Activated naive CD8-positive, alpha-beta T cell treated with anti-CD3 and anti-CD28 coated beads, Interleukin-2, amount 10 ng/mL, durations not matched to agents 7 days and 5 days (primary cell): ENCODE results near the gene GCNT2. TPM values are rescaled to one million over a fixed set of nuclear protein-coding genes. Genes with fewer than 3 reads are reported as not detected.
"Not testable (repeated sequence)": the region's sequence is repeated elsewhere in the genome, so short reads cannot be mapped to it uniquely, and the experiment has no call there.

ENCODE experiments used
- ATAC-seq: fragments of 150-1000 bp; cut with Tn5 transposase; one replicate; pipeline ENCODE4 v1.10.0; 2021; ENCODE audit warnings: low read depth, moderate library complexity
- POLR2A ChIA-PET: fragments of 350-600 bp; sonication (Branson Sonifier 250); formaldehyde crosslinking; loops from one replicate; lab custom pipeline; 2021; ENCODE audit warnings: antibody characterized with exemption; lab: Charles Lee
- DNase-seq: peaks from one replicate; pipeline ENCODE4 v3.0.0; 2021
- H3K27ac Mint-ChIP-seq: one replicate; pipeline ENCODE4 v1.8.0; 2022; ENCODE audit warnings: mild to moderate bottlenecking, mixed read lengths
- H3K27me3 Mint-ChIP-seq: one replicate; pipeline ENCODE4 v1.8.0; 2022; ENCODE audit warnings: mild to moderate bottlenecking, moderate library complexity, mixed read lengths
- H3K36me3 Mint-ChIP-seq: one replicate; pipeline ENCODE4 v1.8.0; 2021; ENCODE audit warnings: mild to moderate bottlenecking, mixed read lengths
- H3K4me1 Mint-ChIP-seq: one replicate; pipeline ENCODE4 v1.8.0; 2021; ENCODE audit warnings: mixed read lengths
- H3K4me3 Mint-ChIP-seq: one replicate; pipeline ENCODE4 v1.8.0; 2022; ENCODE audit warnings: mild to moderate bottlenecking, moderate library complexity, mixed read lengths
- H3K9me3 Mint-ChIP-seq: one replicate; pipeline ENCODE4 v1.8.0; 2021; ENCODE audit warnings: mixed read lengths
- total RNA-seq, 2 experiments: library from RNA; stranded (reverse); gene quantifications; one replicate each; pipeline ENCODE4 v1.2.3, GENCODE V29; 2021

GCNT2 gene
- total RNA-seq, 2 experiments from 2014 or later = 7.5 to 8.9 TPM

DNA sequence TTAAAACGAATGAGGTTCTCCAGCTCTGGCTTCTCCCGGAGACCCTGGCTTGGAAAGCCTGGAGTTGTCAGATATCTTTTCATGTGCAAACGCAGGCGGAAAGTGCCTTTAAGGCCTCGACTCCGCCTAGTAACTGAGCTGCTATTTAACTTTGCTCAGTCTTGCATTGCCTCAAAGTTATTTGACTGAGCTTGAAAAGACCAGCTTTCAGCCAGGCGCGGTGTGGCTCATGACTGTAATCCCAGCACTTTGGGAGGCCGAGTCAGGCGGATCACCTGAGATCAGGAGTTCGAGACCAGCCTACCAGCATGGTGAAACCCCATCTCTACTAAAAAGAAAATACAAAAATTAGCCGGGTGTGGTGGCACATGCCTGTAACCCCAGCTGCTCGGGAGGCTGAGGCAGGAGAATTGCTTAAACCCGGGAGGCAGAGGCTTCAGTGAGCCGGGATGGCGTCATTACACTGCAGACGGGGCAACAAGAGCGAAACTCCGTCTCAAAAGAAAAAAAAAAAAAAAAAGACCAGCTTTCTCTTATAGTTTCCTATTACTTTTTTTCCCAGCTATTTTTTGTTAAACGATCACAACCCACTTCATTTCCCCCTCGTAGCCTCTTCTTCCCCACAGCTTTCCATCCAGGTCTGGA, 1.9 kb downstream of the GCNT2 start:
- DNase-seq (no peak), ATAC-seq (no peak)
- H3K36me3 Mint-ChIP-seq = no peaks in the 10 kb centered on the region
- peaks cover 4% of the 10 kb centered on the region for H3K27me3 Mint-ChIP-seq
- no peak overlapping the region for H3K27ac Mint-ChIP-seq
- POLR2A ChIA-PET = no interaction called here
- H3K4me3 Mint-ChIP-seq = no peak overlapping the region
- no peaks in the 10 kb centered on the region for H3K9me3 Mint-ChIP-seq
- H3K4me1 Mint-ChIP-seq = peaks cover 9% of the 10 kb centered on the region

DNA sequence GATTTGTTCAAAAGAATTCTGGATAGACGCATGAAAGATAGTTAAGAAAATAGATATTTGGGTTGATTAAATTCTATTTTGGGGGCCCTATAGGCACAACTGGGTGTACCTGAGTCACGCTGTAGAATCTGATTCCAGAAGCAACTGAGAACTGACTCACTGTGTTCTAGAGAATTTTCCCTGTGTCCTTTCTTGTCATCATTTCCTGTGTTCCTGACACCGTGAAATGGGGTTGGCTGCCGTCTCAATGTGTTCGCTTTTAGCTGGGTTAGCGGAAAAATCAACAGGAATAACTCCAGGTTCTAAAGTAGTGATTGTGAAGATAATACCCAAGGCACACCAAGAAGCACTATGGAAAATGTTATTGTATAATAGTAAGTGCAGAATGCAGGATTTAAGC, 5.0 kb downstream of the GCNT2 start:
- POLR2A ChIA-PET = no interaction called here
- H3K9me3 Mint-ChIP-seq = no peaks in the 10 kb centered on the region
- H3K36me3 Mint-ChIP-seq = peaks cover 3% of the 10 kb centered on the region
- H3K4me1 Mint-ChIP-seq = peaks cover 17% of the 10 kb centered on the region
- no peak overlapping the region for H3K27ac Mint-ChIP-seq
- ATAC-seq (no peak), DNase-seq (no peak)
- peaks cover 2% of the 10 kb centered on the region for H3K27me3 Mint-ChIP-seq
- H3K4me3 Mint-ChIP-seq = no peak overlapping the region

DNA sequence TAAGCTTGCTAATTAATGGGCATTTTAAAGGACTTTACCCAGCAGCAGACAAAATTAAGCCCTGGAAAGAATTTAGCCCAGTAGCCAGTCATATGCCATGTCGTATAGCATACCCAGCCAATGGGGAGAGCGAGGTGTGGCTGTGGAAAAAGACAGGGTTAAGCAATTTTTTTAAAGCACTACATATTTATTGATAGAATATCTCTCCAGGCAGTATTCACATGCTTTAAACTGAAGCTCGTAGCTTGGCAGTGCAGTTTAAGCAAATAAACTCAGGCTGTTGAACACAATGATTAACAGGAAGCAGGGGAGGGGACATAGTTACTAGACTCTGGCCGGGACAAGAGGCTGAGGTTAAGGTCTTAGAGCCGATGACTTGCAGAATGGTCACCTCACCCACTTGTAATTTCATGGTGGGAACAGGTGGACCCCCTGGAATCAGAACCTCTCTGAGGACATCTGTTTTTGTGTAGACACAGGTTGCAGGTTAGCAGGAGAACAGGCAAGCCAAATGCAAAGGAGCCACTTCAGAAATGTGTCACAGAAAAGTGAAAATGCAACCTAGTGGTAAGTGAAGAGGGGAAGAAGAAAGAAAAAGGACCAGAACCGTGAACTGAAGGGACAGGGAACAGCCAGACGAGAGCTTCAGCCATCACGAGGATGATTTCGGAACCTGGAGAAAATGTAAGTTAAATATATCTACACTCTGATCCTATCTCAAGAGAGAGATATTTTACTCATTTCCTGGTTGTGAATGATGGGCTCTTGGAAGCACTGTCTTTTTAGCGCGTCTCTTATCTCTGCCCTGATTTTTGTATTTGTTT, 7.2 kb downstream of the GCNT2 start:
- Mint-ChIP-seq H3K9me3 (no peaks in the 10 kb centered on the region), H3K27me3 (no peaks in the 10 kb centered on the region), H3K36me3 (peaks cover 11% of the 10 kb centered on the region), H3K4me1 (peaks cover 36% of the 10 kb centered on the region), H3K4me3 (peak overlapping the region; percentile 92), H3K27ac (peak overlapping the region; percentile 93)
- ATAC-seq = peak; percentile 68
- POLR2A ChIA-PET = interaction anchor here (0.6 to 2.2 kb wide), 9 partner anchors 8 to 219 kb away, joined by 3 to 16 read pairs (median 3); partner anchors contain the start of genes C6orf52, PAK1IP1, TMEM14B and TMEM14C
- DNase-seq = peak; percentile 47

DNA sequence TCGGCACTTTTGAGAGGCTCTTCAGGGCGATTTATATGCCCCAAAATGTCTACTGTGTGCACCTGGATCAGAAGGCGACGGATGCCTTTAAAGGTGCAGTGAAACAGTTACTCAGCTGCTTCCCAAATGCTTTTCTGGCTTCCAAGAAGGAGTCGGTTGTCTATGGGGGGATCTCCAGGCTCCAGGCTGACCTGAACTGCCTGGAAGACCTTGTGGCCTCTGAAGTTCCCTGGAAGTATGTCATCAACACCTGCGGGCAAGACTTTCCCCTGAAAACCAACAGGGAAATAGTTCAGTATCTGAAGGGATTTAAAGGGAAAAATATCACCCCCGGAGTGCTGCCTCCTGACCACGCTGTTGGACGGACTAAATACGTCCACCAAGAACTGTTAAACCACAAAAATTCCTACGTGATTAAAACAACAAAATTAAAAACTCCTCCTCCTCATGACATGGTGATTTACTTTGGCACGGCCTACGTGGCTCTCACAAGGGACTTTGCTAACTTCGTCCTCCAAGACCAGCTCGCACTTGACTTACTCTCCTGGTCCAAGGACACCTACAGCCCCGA, 8.2 kb downstream of the GCNT2 start:
- no peak for DNase-seq
- peak overlapping the region; percentile 93 for H3K27ac Mint-ChIP-seq
- ATAC-seq = peak; percentile 9
- POLR2A ChIA-PET = interaction anchor here (0.6 to 2.2 kb wide), 8 partner anchors 9 to 218 kb away, joined by 3 to 16 read pairs (median 4); partner anchors contain the start of genes C6orf52, PAK1IP1, TMEM14B and TMEM14C
- H3K27me3 Mint-ChIP-seq = peaks cover 2% of the 10 kb centered on the region
- peak overlapping the region; percentile 92 for H3K4me3 Mint-ChIP-seq
- H3K36me3 Mint-ChIP-seq = peaks cover 15% of the 10 kb centered on the region
- peaks cover 43% of the 10 kb centered on the region for H3K4me1 Mint-ChIP-seq
- H3K9me3 Mint-ChIP-seq = no peaks in the 10 kb centered on the region

DNA sequence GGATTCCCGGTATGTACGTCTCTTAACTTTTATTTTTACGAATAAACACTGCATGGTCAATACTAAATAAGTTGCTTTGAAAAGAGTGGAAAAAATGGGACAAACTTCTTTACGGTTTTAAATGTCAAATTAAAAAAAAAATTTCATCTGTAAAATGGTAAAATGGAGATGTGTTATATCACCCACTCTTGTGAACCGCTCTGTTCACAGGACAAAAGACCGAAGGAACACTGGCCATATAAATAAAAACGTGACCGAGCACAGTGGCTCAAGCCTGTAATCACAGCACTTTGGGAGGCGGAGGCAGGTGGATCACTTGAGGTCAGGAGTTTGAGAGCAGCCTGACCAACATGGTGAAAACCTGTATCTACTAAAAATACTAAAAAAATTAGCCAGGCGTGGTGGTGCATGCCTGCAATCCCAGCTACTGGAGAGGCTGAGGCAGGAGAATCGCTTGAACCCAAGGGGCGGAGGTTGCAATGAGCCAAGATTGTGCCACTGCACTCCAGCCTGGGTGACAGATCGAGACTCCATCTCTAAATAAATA, 8.8 kb downstream of the GCNT2 start:
- H3K36me3 Mint-ChIP-seq = peaks cover 15% of the 10 kb centered on the region
- not testable (repeated sequence) for DNase-seq, ATAC-seq, H3K27me3 Mint-ChIP-seq, H3K9me3 Mint-ChIP-seq
- peaks cover 43% of the 10 kb centered on the region for H3K4me1 Mint-ChIP-seq
- H3K27ac Mint-ChIP-seq = peak overlapping the region; percentile 93
- peak overlapping the region; percentile 92 for H3K4me3 Mint-ChIP-seq
- POLR2A ChIA-PET = interaction anchor here (0.7 to 2.0 kb wide), 4 partner anchors 126 to 191 kb away, joined by 4 to 16 read pairs (median 7); partner anchors contain the start of genes C6orf52 and PAK1IP1

DNA sequence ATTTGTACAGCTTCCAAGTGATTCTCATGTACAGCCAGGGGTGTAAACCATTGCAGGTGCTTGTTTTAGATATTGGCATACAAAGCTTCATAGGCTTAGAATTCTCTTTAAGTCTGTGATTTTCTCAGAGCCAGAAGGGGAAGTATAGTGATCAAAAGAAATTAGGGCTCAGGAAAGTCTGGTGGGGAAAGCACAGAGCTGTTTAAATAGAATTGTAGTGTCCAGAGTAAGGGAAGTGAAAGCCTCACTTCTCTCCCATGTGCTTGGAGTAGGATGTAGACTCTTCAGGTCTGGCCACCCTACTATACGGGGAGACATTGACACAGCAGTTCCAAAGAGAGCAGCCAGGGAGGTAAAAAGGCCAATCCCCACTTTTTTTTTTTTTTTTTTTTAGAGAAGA, 10.4 kb downstream of the GCNT2 start:
- Mint-ChIP-seq H3K9me3 (no peaks in the 10 kb centered on the region), H3K4me1 (peaks cover 53% of the 10 kb centered on the region), H3K36me3 (peaks cover 20% of the 10 kb centered on the region), H3K27me3 (peaks cover 2% of the 10 kb centered on the region), H3K4me3 (peak overlapping the region; percentile 74), H3K27ac (no peak overlapping the region)
- POLR2A ChIA-PET = interaction anchor here (1.0 to 1.1 kb wide), 2 partner anchors 163 to 216 kb away, joined by 4 read pairs; partner anchors contain the start of genes C6orf52, PAK1IP1 and TMEM14B
- ATAC-seq = no peak
- DNase-seq = no peak

DNA sequence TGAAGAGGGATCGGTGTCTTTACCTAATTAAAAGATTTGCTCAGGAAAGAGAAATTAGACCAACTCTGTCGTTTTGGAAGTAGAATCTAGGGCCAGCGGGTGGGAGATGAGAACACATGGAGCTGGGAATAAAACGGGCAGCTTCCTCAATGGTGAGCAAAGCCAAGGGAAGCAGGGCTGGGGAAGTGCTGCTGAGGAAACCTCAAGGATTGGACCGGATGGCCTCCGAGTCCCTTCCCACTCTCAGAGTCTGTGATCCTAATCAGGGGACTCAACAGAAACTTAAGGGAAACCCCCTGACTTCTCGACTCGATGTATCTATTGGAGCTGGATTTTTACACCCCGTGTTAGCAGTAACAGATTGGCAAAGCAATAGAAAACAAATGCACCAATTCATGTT, 10.8 kb downstream of the GCNT2 start:
- no peaks in the 10 kb centered on the region for H3K9me3 Mint-ChIP-seq
- no peak for DNase-seq
- ATAC-seq = no peak
- peaks cover 20% of the 10 kb centered on the region for H3K36me3 Mint-ChIP-seq
- H3K27me3 Mint-ChIP-seq = peaks cover 2% of the 10 kb centered on the region
- no peak overlapping the region for H3K27ac Mint-ChIP-seq
- POLR2A ChIA-PET = interaction anchor here (1.0 to 1.1 kb wide), 2 partner anchors 163 to 215 kb away, joined by 4 read pairs; partner anchors contain the start of genes C6orf52, PAK1IP1 and TMEM14B
- peaks cover 53% of the 10 kb centered on the region for H3K4me1 Mint-ChIP-seq
- H3K4me3 Mint-ChIP-seq = peak overlapping the region; percentile 74

DNA sequence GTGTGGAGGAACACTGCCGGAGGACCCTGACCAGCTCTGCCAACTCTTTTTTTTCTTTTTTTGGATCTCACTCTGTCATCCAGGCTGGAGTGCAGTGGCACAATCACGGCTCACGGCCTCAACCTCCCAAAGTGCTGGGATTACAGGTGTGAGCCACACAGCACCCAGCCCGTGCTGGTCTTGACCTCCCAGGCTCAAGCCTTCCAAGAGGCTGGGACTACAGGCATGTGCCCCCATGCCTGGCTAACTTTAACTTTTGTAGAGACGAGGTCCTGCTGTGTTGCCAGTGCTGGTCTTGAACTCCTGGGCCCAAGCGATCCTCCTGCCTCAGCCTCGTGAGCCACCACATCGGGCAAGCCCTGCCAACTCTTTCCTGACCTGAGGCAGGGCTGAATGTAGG, 11.2 kb downstream of the GCNT2 start:
- Mint-ChIP-seq H3K4me3 (peak overlapping the region; percentile 74), H3K27ac (peak overlapping the region; percentile 30), H3K9me3 (no peaks in the 10 kb centered on the region), H3K4me1 (peaks cover 52% of the 10 kb centered on the region), H3K27me3 (peaks cover 2% of the 10 kb centered on the region), H3K36me3 (peaks cover 24% of the 10 kb centered on the region)
- POLR2A ChIA-PET = interaction anchor here (1.0 kb wide), 1 partner anchor 162 kb away, joined by 4 read pairs; the partner anchor contains the start of genes C6orf52 and PAK1IP1
- ATAC-seq (no peak), DNase-seq (no peak)

DNA sequence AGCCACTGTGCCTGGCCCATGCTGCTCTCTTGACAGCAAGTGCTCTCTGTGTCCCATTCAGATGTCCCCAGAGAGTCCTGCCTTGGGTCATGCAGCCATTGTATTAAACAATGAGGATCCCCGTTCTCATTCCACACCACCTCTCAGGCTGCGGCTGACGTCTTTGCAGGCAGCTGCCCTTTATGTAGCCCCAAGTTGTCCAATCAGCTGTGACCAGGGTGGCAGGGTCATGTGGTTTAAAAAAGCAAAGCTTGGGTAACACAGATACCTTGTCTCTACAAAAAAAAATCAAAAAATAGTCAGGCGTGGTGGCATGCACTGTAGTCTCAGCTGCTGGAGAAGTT, 13.2 kb downstream of the GCNT2 start:
- Mint-ChIP-seq H3K9me3 (no peaks in the 10 kb centered on the region), H3K27me3 (peaks cover 2% of the 10 kb centered on the region), H3K36me3 (peaks cover 31% of the 10 kb centered on the region), H3K27ac (no peak overlapping the region), H3K4me3 (peak overlapping the region; percentile 74), H3K4me1 (peaks cover 45% of the 10 kb centered on the region)
- DNase-seq (no peak), ATAC-seq (peak; percentile 18)
- POLR2A ChIA-PET = no interaction called here

DNA sequence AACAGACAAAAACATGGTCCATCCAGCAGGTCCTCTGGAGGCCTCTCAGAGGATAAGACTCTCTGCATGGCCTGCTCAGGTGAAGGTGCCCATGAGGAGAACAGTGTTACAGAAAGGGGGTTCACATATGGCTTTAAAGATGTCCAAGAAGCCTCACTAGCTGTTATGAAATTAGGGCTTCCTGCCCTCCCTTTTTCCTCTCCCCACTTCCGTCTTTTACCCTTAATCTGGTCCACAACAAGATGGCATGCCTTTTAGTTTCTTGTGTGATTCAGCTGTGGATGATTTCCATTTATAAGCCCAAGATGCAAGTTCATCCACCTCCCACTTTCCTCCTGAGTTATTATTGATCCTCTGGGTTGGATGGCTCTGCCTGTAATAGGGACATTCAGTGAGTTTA, 14.0 kb downstream of the GCNT2 start:
- no peak overlapping the region for H3K4me3 Mint-ChIP-seq
- H3K27me3 Mint-ChIP-seq = peaks cover 2% of the 10 kb centered on the region
- no peak for DNase-seq
- no peaks in the 10 kb centered on the region for H3K9me3 Mint-ChIP-seq
- H3K27ac Mint-ChIP-seq = no peak overlapping the region
- POLR2A ChIA-PET = no interaction called here
- H3K4me1 Mint-ChIP-seq = peaks cover 46% of the 10 kb centered on the region
- peaks cover 38% of the 10 kb centered on the region for H3K36me3 Mint-ChIP-seq
- no peak for ATAC-seq

DNA sequence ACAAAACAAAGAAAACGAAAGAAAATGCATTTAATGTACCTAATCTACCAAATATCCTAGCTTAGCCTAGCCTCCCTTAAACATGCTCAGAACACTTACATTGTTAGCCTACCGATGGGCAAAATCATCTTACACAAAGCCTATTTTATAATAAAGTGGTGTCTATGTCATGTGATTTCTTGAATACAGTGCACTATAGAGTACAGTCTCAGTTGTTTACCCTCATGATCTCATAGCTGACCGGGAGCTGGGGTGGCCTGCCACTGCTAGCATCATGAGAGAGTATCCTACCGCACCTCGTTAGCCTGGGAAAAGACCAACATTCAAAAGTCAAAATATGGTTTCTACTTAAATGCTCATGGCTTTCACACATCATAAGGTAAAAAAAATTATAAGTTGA, 16.6 kb downstream of the GCNT2 start:
- no peak overlapping the region for H3K4me3 Mint-ChIP-seq
- peaks cover 44% of the 10 kb centered on the region for H3K36me3 Mint-ChIP-seq
- peaks cover 2% of the 10 kb centered on the region for H3K27me3 Mint-ChIP-seq
- POLR2A ChIA-PET = no interaction called here
- H3K9me3 Mint-ChIP-seq = peaks cover 7% of the 10 kb centered on the region
- no peak overlapping the region for H3K27ac Mint-ChIP-seq
- no peak for DNase-seq
- H3K4me1 Mint-ChIP-seq = peaks cover 34% of the 10 kb centered on the region
- ATAC-seq = no peak

DNA sequence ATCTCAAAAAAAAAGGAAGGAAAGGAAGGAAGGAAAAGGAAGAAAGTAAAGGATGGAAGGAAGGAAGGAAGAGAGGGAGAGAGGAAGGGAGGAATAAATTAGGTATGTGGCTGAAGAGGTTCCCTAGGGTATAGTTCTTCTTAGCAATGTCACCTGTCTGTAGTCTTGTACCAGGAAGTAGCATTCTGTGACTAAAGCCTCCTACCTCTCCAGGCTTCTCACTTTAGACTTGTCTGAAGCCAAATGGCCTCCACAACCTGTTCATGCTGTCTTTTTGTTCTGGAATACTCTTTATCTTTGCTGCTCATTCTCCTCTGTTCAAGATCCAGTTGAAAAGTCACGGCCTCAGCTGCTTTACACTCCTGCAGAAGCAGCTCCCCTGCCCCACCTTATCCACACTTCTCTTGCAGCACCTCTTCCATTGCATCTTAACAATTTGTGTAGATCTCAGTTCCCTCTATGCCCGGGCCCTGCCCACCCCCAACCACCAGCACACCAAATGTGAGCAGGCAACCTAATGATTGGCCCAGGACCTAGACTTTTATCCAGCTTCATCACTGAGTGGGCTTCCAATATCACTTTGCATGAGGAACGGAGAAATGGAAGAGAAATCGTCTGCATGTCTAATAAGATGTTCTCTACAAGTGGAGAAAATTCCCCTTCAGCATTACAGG, 19.1 kb downstream of the GCNT2 start:
- peaks cover 10% of the 10 kb centered on the region for H3K9me3 Mint-ChIP-seq
- H3K4me1 Mint-ChIP-seq = peaks cover 21% of the 10 kb centered on the region
- no peak overlapping the region for H3K27ac Mint-ChIP-seq
- H3K27me3 Mint-ChIP-seq = no peaks in the 10 kb centered on the region
- H3K36me3 Mint-ChIP-seq = peaks cover 45% of the 10 kb centered on the region
- no peak for ATAC-seq
- no peak overlapping the region for H3K4me3 Mint-ChIP-seq
- no peak for DNase-seq
- POLR2A ChIA-PET = no interaction called here
